HG02884 (cell line): Measurements from ENCODE around the gene PGAM4.
"Not testable (repeated sequence)": the region's sequence is repeated elsewhere in the genome, so short reads cannot be mapped to it uniquely, and the experiment has no call there.

Source experiments
- ATAC-seq: cut with Tn5 transposase; IDR thresholded peaks from one replicate; pipeline ENCODE4 v1.9.1; 2021; ENCODE audit warnings: mild to moderate bottlenecking, moderate library complexity; ENCODE audit not compliant: unreplicated experiment

Gene PGAM4

GRCh38 chrX:77969538-77969937 is at the start of gene PGAM4:
PGAM4 (minus strand) TSS chrX:77969638; CDS start chrX:77969638, 0 bp downstream.
- no peak for ATAC-seq

DNA sequence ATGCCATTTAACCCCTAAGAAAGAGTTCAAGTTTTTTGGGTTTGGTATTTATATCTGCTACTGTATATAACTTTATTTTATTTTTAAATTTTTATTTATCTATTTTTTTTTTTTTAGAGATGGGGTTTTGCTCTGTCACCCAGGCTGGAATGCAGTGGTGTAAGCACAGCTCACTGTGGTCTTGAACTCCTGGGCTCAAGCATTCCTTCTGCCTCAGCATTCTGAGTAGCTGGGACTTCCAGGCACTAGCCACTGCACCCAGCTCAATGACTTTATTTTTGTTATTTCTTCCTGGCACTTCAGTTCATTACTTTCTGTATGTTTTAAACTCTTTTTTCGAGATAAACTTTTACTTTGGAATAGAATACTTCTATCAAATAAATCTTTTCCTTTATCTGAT is 42.4 kb upstream of the PGAM4 start:
- ATAC-seq, result no peak

- no peak for ATAC-seq
These were observed 10.4 kb upstream of the PGAM4 start for GRCh38 chrX:77979870-77980269.

GRCh38 chrX:77977518-77977917 is 8.1 kb upstream of the PGAM4 start:
- ATAC-seq, result no peak

- ATAC-seq, result no peak
These were observed 7.7 kb upstream of the PGAM4 start for GRCh38 chrX:77977095-77977494.

DNA sequence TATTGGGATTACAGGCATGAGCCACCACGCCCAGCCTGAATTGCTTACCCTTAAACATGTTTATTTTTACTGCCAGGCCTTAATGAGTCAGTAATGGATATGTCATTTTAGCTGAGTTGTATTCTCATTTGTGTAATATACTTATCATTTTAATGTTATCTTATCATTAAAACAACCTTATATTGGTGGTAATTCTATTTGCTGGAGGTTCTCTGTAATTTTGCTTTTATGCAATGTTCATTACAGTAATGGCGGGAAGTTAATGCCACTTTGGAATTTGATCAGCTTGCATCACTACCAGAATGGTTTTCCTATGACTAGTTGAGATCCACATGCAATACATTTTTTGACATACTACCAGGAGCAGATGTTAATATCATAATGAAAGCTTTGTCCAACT is 6.3 kb upstream of the PGAM4 start:
- no peak for ATAC-seq

DNA sequence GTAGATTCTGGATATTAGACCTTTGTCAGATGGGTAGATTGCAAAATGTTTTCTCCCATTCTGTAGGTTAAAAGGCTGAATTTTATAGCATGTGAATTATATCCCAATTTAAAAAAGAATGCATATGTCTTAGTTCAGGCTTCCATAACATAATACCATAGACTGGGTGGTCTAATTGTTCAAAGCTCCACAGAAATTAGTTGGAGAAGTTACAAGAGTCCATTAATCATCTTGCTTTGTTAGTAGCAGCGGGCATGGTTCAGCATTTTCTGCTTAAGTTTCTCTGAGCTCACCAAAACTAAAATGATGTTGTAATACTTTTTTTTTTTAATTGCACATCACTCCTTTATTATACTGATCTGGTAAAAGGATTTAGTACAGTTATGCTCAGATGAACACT is 1.8 kb downstream of the PGAM4 start:
- ATAC-seq, result no peak

DNA sequence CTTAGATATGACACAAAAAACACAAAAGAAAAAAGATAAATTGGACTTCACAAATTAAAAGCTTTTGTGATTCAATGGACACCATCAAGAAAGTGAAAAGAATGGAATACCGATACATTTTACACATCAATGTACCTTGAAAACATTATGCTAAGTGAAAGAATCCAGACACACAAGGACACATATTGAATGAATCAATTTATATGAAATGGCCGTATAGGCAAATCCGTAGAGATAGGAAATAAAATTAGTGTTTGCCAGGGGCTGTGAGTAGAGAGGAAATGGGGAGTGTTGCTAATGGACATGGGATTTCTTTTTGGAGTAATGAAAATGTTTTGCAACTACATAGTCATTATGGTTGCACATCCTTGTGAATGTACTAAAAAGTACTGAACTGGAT is 3.1 kb downstream of the PGAM4 start:
- no peak for ATAC-seq

- no peak for ATAC-seq
These were observed 7.2 kb downstream of the PGAM4 start for GRCh38 chrX:77962068-77962902.

GRCh38 chrX:77961063-77961462 is 8.4 kb downstream of the PGAM4 start:
- ATAC-seq, result no peak

- ATAC-seq, result no peak
These were observed 8.9 kb downstream of the PGAM4 start for GRCh38 chrX:77960567-77960966.

DNA sequence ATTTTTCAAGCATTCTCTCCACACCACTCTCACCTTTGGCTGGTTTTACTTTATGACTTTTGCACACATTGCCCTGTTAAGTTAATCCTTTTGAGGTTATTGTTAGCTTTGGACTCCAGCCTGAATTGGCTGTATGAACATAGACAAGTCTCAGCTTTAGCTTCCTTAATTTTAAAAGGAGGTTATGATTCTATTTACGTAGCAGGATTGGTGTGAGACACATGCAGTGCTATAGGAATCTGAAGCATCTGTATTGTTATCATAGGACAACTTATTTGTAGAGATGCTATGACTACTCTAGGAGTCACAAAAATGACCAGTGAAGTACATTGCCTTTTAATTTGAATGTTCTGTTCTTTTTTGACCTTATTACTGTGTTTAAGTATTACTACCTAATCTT is 15.7 kb downstream of the PGAM4 start:
- no peak for ATAC-seq

DNA sequence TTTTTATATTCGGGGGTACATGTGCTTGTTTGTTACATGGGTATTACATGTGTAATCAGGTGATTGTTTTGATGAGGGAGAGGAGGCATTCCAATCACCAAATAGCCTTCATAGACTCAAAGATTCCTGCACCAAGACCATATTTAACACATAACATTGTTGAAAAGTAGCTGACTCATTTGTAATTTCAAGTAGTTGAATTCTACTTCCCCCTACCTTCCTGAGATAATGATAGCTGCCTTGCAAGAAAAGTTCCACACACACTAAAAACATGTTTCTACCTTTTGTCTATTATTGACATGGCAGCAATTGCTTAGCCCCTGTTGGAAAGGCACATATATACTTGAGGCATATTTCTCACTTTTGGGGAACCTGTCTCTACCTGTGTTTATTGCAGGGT is 16.1 kb downstream of the PGAM4 start:
- ATAC-seq, result no peak

DNA sequence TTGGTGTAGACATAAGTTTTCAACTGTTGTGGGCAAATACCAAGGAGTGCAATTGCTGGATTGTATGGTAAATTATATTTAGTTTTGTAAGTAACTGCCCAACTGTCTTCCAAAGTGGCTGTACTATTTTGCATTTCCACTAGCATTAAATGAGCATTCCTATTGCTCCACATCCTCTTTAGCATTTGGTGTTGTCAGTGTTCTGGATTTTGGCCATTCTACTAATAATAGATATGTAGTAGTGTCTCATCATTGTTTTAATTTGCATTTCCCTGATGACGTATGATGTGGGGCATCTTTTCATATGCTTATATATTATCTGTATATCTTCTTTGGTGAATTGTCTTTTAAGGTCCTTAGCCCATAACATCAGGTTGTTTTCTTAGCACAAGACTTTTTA is 17.3 kb downstream of the PGAM4 start:
- no peak for ATAC-seq

DNA sequence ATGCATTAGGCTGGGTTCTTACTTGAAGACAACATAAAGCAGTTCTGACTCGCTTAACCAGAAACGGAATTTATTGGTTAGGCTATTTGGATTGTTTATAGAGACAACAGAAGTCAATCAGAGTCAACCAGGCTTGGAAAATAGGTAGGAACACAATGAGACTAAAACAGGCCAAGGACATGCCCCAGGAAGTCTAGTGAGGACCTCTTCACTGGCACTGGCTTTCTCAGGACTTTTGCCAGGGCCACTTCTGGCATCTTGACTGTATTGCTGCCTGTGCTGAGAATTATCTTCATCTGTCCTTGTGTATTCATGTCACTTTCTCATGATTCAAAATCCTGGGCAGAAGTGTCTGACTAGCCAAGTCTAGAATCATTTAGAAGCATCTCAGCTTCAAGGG is 19.6 kb downstream of the PGAM4 start:
- no peak for ATAC-seq

DNA sequence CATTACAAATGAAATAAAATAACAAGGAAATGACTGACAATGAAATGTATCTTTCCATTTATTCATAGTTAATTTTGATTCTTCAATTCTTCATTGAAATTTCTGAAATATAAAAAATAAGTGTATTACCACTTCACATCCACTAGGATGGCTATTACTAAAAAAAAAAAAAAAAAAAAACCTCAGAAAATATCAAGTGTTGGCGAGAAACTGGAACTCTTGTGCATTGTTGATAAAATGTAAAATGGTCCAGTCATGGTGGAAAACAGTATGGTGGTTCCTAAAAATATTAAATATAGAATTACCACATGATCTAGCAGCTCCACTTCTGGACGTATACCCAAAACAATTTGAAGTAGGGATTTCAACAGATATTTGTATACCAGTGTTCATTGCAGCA is 22.9 kb downstream of the PGAM4 start:
- ATAC-seq, result no peak

DNA sequence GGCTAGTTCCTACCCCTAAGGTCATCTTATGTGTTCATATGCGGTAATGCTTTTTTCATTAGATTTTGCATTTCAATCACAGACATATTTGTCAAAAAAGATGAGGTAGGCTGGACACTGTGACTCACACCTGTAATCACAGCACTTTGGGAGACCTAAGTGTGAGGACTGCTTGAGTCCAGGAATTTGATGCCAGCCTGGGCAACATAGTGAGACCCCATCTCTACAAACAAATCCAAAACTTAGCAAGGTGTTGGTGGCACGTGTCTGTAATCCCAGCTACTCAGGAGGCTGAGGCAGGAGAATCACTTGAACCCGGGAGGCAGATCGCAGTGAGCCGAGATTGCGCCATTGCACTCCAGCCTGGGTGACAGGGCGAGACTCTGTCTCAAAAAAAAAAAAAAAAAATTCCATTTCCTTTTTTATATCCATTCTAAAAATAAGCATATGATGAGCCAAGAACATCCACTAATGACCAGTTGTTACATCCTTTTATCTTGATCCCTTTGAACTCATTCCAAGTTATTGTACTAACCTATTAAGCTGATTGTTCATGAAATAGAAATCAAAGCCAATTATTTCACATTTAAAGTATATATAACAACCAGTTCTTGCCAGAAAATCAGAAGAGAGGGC is 23.4 kb downstream of the PGAM4 start:
- ATAC-seq, result no peak

- ATAC-seq, result not testable (repeated sequence)
These were observed 24.4 kb downstream of the PGAM4 start for GRCh38 chrX:77945031-77945430.

DNA sequence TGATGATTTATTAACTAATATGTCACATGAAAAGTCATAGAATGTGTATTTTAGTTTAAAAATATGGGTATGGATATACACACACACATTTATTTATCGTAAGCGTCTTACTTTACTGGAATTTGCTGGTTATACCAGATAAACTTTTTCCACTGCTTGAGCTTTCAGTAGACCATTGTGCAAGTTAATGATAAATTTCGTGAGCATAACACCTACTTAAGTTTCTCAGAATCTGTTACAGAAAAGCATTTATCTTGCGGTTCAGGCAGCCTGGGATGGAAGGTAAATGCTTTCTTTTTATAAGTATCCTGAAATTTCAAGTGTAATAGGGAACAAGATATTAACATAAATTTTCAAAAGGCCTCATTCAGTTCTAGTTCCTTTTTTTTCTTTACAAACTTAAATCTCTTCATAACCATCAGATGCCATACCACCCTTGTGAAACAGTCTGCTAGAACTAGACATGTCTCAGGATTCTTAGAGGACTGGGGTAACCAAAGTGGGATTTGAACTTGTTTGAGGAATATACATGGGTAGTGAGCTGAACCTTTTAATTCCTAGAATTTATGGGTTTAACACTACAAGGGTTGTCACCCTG is 31.3 kb downstream of the PGAM4 start:
- no peak for ATAC-seq

- no peak for ATAC-seq
These were observed 32.1 kb downstream of the PGAM4 start for GRCh38 chrX:77937291-77937690.

GRCh38 chrX:77936299-77936698 is 33.1 kb downstream of the PGAM4 start:
- no peak for ATAC-seq

DNA sequence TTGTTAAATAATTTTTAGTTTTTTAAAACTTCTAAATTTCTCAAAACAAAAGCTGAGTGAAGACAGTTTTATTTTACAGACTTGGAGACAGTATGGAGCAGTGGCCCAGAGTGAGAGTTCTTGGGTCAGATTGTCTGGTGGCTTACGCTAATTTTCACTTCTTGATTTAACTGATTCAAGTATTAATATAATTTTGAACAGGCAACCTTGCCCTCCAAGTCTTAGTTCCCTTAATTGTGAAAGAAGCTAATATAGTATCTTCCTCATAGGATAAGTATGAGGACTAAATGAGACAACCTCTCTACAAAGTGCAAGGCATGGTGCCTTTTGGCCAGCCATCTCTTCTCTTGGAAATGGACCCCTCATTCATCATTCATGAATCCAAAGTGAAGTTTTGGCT is 33.6 kb downstream of the PGAM4 start:
- no peak for ATAC-seq
